ENCODE measurements around the gene BMP5.

Gene BMP5

GRCh38 chr6:55705451-55706440 lies 169.6 kb downstream of the BMP5 start:
- FAIRE-seq: no peak

GRCh38 chr6:55704421-55704820 lies 171.0 kb downstream of the BMP5 start:
- no peak for FAIRE-seq
